IPS DF 4.7 (cell line): ENCODE measurements around the gene UNC45B.
"Not testable (repeated sequence)": the region's sequence is repeated elsewhere in the genome, so short reads cannot be mapped to it uniquely, and the experiment has no call there.

Source experiments
- DNase-seq: peaks from one replicate; pipeline ENCODE4 v3.0.0-alpha.2; 2013; ENCODE audit warnings: low spot score; ENCODE audit errors: extremely low read depth

Gene UNC45B

DNA sequence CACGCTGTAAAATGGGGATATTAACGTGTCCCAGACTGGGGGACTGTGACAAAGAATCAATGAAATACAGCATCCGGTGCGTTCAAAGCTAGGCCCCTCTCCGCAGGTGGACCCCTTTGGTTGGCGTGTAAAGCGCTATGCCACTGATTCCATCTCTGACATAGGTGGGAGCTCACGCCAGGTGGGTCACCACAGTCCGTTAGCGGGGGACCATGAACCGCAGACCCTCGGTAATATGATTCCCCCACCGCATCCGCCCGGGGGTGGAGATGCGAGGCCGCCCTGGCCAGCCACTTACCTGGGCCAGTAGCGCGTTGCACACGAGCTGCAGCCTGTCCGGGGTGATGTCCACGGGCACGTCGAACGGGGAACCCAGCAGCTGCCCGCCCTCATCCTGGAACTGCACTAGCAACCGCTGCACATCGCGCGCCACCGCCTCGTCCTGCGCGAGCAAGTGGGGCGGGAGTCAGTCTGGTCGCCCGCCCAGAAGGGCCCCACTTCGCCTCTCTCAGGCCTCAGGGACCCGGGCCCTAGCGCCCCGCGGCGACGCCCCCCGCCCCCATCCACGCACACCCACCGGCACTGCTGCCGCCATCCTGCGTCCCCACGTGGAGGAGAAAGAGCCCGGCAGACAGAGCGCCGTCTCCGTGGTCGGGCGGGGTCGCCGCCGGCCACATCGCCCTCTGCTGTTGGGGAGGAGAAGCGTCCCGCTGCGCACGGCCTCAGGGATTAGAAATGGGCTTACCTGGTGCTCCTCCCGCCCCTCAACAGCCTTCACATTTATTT is 5.7 kb upstream of the UNC45B start, which contains the start of gene NLE1:
NLE1 (minus strand) TSS at position 623 of the 786 bp plus-strand sequence; CDS start at position 595, 28 bp downstream.
- DNase-seq = peak; percentile 58

DNA sequence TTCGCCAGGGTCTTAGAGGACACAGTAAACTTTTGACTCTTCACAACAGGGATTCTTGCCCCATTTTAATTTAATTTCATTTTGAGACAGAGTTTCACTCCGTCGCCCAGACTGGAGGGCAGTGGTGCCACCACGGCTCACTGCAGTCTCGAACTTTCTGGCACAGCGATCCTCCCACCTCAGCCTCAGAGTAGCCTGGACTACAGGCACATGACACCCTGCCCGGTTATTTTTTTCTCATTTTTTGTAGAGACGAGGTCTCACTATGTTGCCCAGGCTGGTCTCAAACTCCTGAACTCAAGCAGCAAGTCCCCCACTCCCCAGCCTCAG is 5.2 kb upstream of the UNC45B start:
- no peak for DNase-seq

GRCh38 chr17:35144840-35145239 is 2.8 kb upstream of the UNC45B start:
- DNase-seq = no peak

- no peak for DNase-seq
Observed at GRCh38 chr17:35146214-35146833, 1.3 kb upstream of the UNC45B start.

DNA sequence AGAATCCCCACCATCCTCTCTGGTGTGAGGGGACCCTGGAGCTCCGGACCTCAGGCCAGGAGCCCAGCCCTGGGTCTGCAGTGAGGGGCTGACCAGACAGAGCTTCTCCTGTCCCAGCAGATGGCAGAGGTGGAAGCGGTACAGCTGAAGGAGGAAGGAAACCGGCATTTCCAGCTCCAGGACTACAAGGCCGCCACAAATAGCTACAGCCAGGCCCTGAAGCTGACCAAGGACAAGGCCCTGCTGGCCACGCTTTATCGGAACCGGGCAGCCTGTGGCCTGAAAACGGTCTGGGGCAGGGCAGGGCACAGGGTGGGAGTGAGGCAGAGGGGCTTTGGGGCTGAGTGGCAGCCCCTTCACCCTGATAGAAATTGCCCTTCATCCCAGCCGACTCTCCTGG is 527 bp downstream of the UNC45B start:
- DNase-seq = no peak

DNA sequence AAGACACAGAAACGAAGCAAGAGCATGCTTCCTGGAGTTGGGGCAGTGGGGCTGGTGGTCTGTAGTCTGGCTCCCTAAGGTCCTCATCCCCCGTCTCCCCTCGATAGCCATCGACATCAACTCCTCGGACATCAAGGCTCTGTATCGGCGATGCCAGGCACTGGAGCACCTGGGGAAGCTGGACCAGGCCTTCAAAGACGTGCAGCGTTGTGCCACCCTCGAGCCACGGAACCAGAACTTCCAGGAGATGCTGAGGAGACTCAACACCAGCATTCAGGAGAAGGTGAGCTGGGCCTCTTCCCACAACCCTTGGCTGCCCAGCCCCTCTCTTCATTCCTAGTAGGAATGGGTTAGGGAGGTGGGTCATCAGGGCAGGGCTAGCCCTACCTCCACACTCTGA is 2.3 kb downstream of the UNC45B start:
- no peak for DNase-seq

DNA sequence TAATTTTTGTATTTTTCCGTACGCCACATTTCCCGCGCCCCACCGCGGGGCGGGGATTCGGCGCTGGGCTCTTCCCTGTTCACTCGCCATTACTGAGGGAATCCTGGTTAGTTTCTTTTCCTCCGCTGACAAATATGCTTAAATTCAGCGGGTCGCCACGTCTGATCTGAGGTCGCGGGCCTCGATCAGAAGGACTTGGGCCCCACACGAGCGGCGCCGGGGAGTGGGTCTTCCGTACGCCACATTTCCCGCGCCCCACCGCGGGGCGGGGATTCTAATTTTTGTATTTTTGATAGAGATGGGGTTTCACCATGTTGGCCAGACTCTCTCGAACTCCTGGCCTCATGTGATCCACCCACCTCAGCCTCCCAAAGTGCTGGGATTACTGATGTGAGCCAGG is 3.5 kb downstream of the UNC45B start:
- not testable (repeated sequence) for DNase-seq

DNA sequence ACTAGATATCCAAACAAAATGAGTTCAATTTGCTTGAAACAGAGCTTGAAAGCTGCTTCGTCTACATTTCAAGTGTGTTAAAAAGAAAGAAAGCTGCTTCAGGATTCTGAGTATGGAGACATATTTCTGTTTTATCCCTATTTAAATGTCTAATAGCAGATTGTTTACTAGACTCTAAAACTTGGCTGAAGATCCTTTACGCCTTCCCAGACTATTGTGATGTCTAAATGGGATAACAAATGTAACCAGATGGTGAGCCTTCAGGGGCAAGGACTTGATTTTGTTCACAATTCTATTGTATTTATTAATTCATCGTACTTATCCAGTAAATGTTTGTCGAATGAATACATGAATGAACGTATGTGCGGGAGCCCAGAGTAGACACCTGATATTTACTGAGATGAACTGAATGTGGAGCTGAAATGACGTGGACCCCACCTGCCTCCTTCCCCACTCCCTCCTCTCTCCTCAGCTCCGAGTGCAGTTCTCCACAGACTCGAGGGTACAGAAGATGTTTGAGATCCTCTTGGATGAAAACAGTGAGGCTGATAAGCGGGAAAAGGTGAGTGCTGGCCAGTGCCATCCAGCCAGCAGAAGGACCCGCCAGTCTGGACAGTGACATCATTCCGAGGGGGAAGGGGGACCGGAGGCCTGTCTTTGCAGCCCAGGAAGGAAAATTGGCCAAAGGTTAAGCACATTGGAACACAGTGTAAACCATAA is 5.0 kb downstream of the UNC45B start:
- no peak for DNase-seq

DNA sequence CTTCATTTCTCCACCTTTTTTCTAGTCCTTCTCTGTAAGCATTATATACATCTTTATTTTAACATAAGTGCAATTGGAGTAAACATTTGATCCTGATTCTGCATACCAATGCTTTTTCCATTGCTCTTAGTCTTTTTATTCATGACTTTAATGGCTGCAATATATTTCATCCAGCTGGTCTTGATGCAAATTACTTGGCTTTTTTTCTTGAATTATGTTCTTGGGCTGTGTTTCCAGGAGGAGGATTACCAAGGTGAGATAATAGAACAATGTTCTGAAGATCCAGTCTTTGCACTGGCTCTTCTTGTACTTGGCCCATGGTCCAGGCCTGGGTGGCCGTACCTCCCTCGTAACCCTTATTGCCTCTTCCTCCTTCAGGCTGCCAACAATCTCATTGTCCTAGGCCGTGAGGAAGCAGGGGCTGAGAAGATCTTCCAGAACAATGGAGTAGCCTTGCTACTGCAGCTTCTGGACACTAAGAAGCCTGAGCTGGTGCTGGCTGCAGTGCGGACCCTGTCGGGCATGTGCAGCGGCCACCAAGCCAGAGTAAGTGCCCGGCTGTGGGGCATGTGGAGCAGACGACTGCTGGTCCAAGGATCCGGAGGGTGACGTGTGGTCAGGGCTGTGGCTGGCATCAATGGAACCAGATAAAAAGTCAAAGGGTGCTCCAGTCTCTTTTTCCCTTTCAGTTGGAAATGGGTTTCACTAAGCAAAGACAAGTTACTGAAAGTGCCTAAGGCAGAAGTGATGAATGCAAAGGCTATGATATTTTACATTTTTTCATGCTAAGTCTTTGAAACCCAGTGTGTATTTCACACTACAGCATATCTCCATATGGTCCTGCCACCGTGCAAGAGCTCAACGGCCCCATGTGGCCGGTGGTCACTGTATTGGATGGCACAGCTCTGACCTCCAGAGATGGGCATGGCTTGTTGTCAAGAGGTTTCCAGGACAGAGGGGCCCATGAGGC is 6.9 kb downstream of the UNC45B start:
- no peak for DNase-seq

- no peak for DNase-seq
Observed at GRCh38 chr17:35155246-35155645, 7.6 kb downstream of the UNC45B start.

DNA sequence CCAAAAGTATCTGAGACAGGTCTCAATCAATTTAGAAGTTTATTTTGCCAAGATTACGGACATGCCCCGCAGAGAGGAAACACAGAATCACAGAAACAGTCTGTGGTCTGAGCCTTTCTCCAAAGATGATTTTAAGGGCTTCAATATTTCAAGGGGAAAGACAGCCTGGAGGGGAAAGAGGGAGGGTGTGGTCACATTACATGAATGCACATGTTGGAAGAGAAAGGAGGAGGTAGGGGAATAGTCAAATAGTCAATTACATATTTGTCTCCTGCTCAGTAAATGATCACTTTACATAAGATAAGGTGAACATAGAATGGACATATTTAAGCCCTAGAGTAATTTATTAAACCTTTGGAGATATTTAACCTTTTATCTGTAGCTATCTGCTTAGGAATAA is 12.3 kb downstream of the UNC45B start:
- DNase-seq = no peak

- DNase-seq = no peak
Observed at GRCh38 chr17:35160354-35161201, 13.0 kb downstream of the UNC45B start.

GRCh38 chr17:35161281-35161761 is 13.7 kb downstream of the UNC45B start:
- DNase-seq = no peak

DNA sequence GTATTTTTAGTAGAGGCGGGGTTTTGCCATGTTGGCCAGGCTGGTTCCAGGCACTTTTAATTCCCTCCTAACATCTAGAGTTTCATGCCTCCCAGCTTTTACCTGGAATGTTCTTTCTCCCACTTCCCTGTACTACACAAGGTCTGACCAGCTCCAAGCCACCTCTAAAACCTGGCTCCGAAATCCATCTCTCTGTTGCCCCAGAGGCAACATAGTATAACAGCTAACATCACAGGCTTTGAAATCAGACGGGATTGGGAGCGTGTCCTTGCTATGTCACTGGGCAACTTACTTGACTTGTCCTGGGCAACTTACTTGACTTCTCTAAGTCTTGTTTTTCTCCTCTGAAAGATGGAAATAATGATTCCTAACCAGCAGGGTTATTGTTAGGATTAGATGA is 15.1 kb downstream of the UNC45B start:
- DNase-seq = no peak

- no peak for DNase-seq
Observed at GRCh38 chr17:35163886-35164285, 16.3 kb downstream of the UNC45B start.

DNA sequence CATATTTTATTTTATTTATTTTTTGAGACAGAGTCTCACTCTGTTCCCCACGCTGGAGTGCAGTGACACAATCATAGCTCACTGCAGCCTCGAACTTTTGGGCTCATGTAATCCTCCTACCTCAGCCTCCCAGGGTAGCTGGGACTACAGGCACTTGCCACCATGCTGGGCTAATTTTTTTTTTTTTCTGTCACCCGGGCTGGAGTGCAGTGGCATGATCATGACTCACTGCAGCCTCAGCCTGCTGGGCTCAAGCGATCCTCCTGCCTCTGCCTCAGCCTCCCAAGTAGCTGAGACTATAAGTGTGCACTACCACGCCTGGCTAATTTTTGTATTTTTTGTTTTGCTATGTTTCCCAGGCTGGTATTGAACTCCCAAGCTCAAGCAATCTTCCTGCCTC is 17.1 kb downstream of the UNC45B start:
- no peak for DNase-seq

GRCh38 chr17:35166526-35166925 is 18.9 kb downstream of the UNC45B start:
- DNase-seq = no peak

GRCh38 chr17:35167046-35167445 is 19.4 kb downstream of the UNC45B start:
- DNase-seq = no peak

GRCh38 chr17:35167666-35168065 is 20.0 kb downstream of the UNC45B start:
- DNase-seq = no peak

DNA sequence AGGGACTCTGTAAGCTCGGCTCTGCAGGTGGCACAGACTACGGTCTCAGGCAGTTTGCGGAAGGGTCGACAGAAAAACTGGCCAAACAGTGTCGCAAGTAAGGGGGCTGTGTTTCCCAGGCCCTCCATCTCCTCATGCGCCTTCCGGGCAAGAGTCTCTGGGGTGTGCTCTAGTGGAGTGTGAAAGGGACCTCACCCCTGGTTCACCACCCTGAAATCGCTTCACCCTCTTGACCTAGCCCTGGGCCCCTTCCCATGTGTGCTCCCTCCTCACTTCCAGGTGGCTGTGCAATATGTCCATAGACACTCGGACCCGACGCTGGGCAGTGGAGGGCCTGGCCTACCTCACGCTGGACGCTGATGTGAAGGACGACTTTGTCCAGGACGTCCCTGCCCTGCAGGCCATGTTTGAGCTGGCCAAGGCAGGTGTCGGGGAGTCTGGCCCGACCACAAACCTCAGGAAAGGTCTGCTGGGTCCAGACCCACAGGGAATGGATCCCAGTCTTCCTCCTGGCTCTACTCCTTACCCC is 22.3 kb downstream of the UNC45B start:
- DNase-seq = no peak
